Stimulated activated CD8-positive, alpha-beta memory T cell treated with anti-CD3 and anti-CD28 coated beads, Interleukin-7, amount 100 ng/mL, for 48 hours (primary cell): ENCODE results near the gene ABCC2.
"Not testable (repeated sequence)": the region's sequence is repeated elsewhere in the genome, so short reads cannot be mapped to it uniquely, and the experiment has no call there.

ENCODE experiments used
- DNase-seq, 2 donors: peaks; one replicate each; pipeline ENCODE4 v3.0.0-alpha.2; 2020; ENCODE audit warnings: low read depth in 1 of 2; ENCODE audit errors: extremely low read depth in 1 of 2

ABCC2 gene

DNA sequence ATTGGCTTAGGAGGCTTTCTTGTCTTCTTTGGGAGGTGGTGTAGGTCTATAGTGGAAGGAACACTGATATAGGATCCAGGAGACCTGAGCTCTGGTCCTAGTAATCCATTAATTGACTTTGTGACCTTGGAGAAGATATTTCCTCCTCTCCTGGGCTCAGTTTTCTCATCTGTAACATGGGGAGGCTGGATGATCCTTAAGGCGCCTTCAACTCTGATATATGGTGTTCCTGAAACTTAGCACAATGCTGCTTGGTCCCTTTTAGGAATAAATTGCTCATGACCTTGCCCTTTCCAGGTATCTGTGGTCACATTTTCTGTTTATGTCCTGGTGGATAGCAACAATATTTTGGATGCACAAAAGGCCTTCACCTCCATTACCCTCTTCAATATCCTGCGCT, 25.3 kb downstream of the ABCC2 start:
- DNase-seq: no peak

DNA sequence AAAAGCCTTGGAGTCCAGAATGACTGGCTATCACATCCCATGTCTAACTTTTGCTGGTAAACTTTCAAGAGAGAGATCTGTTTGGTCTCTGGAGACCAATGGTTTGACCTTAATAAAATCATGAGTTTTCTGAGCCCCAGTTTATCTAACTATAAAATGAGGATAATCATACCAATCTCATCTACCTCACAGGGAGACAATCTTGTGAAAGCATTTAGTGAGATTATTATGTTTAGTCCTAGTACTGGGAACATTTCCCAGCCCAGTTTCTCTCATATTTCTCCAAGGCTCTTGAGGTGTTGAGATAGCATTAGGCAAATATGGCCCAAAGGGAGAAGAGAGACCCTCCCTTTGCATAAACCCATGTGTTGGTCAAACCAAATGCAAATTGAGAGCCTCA, 25.8 kb downstream of the ABCC2 start:
- no peak for DNase-seq

GRCh38 chr10:99809481-99809880, 27.0 kb downstream of the ABCC2 start:
- DNase-seq: no peak

- no peak for DNase-seq
Observed at GRCh38 chr10:99809931-99810615, 27.6 kb downstream of the ABCC2 start.

- no peak for DNase-seq
Observed at GRCh38 chr10:99812177-99812576, 29.7 kb downstream of the ABCC2 start.

DNA sequence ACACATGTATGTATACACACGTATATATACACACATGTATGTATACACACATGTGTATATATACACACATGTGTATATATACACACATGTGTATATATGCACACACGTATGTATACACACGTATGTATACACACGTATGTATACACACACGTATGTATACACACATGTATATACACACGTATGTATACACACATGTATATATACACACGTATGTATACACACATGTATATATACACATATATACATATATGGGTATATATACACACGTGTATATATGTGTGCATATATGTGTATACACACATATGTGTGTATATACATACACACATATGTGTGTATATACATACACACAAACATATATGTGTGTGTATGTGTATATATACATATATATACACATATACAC, 31.7 kb downstream of the ABCC2 start:
- no peak for DNase-seq

- DNase-seq: no peak
Observed at GRCh38 chr10:99815621-99816020, 33.2 kb downstream of the ABCC2 start.

- no peak for DNase-seq
Observed at GRCh38 chr10:99827936-99828335, 45.5 kb downstream of the ABCC2 start.

GRCh38 chr10:99828464-99828863, 46.0 kb downstream of the ABCC2 start:
- no peak for DNase-seq

DNA sequence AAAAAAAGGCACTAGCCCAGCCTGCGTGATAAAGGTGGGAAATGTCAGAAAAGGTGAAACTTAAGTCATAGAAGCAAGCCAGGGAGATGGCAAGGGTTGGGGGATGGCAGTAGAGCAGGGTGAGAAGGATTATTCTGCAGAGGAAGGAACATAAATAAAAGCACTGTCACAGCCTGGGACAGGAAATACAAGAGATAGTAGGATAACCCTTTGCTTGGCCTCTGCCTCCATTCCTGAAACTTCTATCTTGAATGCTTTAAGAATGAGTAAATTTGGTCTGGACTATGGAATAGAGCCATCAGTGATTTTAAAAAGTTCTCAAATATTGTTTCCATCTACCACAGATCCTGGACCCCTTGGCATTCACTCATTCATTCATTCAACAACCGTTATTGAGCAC, 50.0 kb downstream of the ABCC2 start:
- no peak for DNase-seq

GRCh38 chr10:99834410-99834809, 52.0 kb downstream of the ABCC2 start:
- DNase-seq: no peak

DNA sequence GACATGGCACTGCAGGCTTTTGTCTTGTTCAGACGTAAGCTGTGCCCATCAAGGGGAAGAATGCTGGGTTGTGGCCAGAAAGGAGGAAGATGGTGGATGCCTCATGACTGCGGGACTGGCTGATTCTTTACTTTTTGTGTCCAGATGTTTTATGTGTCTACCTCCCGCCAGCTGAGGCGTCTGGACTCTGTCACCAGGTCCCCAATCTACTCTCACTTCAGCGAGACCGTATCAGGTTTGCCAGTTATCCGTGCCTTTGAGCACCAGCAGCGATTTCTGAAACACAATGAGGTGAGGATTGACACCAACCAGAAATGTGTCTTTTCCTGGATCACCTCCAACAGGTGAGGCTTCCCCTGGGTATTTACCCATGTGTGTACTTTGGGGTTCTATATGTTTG, 53.5 kb downstream of the ABCC2 start:
- DNase-seq: no peak

DNA sequence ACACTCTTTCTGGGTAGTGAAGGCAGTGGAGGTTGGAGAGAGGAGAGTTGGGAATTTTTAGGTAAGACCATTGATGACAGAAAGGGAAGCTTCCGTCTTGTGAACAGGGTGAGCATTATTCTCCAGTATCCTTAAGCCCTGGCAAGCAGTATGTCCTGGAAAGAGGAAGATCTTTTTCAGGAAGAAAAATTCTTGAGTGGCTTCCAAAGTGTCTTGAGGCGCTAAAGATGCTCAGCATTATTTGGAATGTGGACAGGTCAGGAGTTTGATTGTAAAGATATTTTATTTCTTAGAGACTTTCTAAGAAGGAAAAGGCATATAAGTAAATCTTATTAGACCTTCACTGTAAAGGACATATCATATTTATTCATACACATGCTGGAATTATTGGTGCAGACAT, 54.3 kb downstream of the ABCC2 start:
- DNase-seq: no peak

DNA sequence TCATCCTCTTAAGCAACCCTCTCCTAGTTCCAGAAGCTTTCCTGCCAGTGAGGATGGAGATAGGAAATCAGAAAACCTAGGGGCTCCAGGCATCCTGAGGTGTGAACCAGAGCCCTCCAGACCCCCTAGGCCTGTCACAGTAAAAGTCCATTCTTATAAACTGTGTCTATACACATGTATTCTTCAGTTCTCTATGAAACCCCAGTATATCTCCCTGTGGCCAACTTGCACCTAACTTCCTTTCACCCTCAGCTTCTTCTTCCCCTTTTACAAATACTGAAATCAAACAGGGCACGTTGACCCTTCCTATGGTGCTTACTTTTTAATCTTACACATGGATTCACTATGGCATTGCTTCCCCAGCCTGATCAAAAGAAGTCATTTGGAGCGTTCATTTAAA, 58.4 kb downstream of the ABCC2 start:
- DNase-seq: not testable (repeated sequence)

GRCh38 chr10:99841746-99842145, 59.3 kb downstream of the ABCC2 start:
- no peak for DNase-seq

DNA sequence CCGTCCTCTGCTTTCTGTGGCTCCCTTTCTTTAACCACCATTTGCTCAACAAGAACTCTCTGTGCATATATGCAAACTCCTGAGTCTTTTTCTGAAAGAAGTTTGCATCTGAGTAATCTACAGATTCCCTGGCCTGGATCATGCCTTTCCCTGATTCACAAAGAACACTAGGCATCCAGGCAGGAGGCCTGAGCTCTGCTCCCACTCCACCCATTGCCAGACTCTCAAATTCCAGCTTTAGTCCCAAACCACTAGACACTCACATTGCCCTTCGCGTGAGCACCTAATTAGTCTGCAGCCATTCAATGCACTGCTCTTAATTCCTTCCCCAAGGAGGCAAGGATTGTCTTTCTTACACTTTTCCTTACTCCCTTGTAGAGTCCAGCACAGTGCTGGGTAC, 60.9 kb downstream of the ABCC2 start:
- no peak for DNase-seq

GRCh38 chr10:99844433-99844955, 62.1 kb downstream of the ABCC2 start:
- no peak for DNase-seq

GRCh38 chr10:99845837-99846382, 63.5 kb downstream of the ABCC2 start:
- DNase-seq: peak in 1 of 2 donors; percentile 28

- DNase-seq: no peak
Observed at GRCh38 chr10:99849057-99849456, 66.6 kb downstream of the ABCC2 start.

- no peak for DNase-seq
Observed at GRCh38 chr10:99849536-99849935, 67.1 kb downstream of the ABCC2 start.

GRCh38 chr10:99850021-99850766, 67.8 kb downstream of the ABCC2 start:
- no peak for DNase-seq

DNA sequence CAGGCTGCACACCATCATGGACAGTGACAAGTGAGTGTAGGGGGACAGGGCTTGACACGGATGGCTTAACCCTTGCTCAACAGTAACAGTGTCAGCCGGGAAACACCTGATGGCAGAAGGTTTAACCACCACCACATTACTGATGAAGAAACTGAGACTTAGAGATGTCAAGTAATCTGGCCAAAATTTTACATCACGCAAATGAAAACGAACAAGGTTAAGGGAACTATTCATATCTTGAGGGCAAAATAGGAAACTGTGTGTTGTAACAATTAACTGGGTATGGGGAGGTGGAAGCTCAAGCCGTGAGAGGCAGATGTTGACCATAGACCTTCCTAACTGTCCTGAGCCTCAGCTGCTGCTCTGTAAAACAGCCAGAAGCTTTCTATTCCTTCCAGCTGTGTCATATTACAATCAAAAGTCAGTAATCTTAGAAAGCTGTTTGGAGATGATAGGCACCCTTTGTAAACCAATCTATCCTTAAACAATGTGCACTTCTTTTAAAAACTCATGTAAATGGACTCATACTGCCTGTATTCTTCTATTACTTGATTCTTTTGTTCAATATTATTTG, 68.4 kb downstream of the ABCC2 start:
- DNase-seq: no peak
